Fibroblast of mammary gland (primary cell): ENCODE measurements around the gene GPR62.

Experiments
- DNase-seq: peaks from one replicate; pipeline ENCODE4 v3.0.0-alpha.2; 2010; ENCODE audit warnings: low read depth
- H3K4me3 ChIP-seq: 2 replicates; pipeline ENCODE4 v1.5.1; 2011; ENCODE audit warnings: low read depth, mild to moderate bottlenecking, low read length, moderate library complexity; ENCODE audit not compliant: control insufficient read depth
- CTCF ChIP-seq: conservative IDR thresholded peaks from 2 replicates; pipeline ENCODE4 v1.5.1; 2011; ENCODE audit warnings: low read depth, low read length, inconsistent platforms; ENCODE audit not compliant: control insufficient read depth, insufficient read depth

Gene GPR62

GRCh38 chr3:51929420-51930003 lies 25.7 kb upstream of the GPR62 start:
- H3K4me3 ChIP-seq, result no peak overlapping the region
- no peak for TF ChIP-seq CTCF
- peak; percentile 7 for DNase-seq

GRCh38 chr3:51930439-51930838 lies 24.7 kb upstream of the GPR62 start:
- DNase-seq, result no peak

GRCh38 chr3:51931756-51932155 lies 23.4 kb upstream of the GPR62 start:
- no peak for TF ChIP-seq CTCF
- DNase-seq, result no peak
- H3K4me3 ChIP-seq, result no peak overlapping the region

More at GRCh38 chr3:51930439-51930838, 24.7 kb upstream of the GPR62 start:
- no peak overlapping the region for H3K4me3 ChIP-seq
- TF ChIP-seq CTCF, result no peak

GRCh38 chr3:51932471-51933370 lies 22.5 kb upstream of the GPR62 start:
- no peak for TF ChIP-seq CTCF
- no peak for DNase-seq
- no peak overlapping the region for H3K4me3 ChIP-seq

GRCh38 chr3:51933471-51934138 lies 21.6 kb upstream of the GPR62 start:
- TF ChIP-seq CTCF, result no peak
- H3K4me3 ChIP-seq, result no peak overlapping the region

GRCh38 chr3:51934139-51934850 lies 20.9 kb upstream of the GPR62 start:
- H3K4me3 ChIP-seq, result no peak overlapping the region
- TF ChIP-seq CTCF, result no peak
- DNase-seq, result no peak

More at GRCh38 chr3:51933471-51934138, 21.6 kb upstream of the GPR62 start:
- no peak for DNase-seq
